Prostate gland (tissue), 2 donors: ENCODE measurements around the gene EDC4. TPM values are rescaled to one million over a fixed set of nuclear protein-coding genes. Genes with fewer than 3 reads are reported as not detected.

Experiments
- DNase-seq: peaks from one replicate; pipeline ENCODE4 v3.0.0-alpha.2; 2019; ENCODE audit warnings: low spot score
- H3K27ac ChIP-seq, 2 donors: fragments of 200-600 bp; sonication (generic); 2 replicates each; pipeline ENCODE4 v1.5.1; 2017 to 2019
- H3K27me3 ChIP-seq: fragments of 200-600 bp; sonication (generic); replicated peaks from 2 replicates; pipeline ENCODE4 v1.5.1; 2019; ENCODE audit not compliant: insufficient read depth
- H3K36me3 ChIP-seq, 2 donors: fragments of 200-600 bp; sonication (generic); 1 replicate in 1 of 2; 2 replicates in 1 of 2; pipeline versions ENCODE4 v1.5.1 to v1.8.1; 2017 to 2019
- H3K4me1 ChIP-seq: fragments of 200-600 bp; sonication (generic); replicated peaks from 2 replicates; pipeline ENCODE4 v1.5.1; 2019
- H3K4me3 ChIP-seq, 2 donors: fragments of 200-600 bp; sonication (generic); 2 replicates each; pipeline ENCODE4 v1.5.1; 2017 to 2019
- H3K9me3 ChIP-seq: fragments of 200-600 bp; sonication (generic); 2 replicates; pipeline ENCODE4 v1.5.1; 2017
- POLR2A ChIP-seq: fragments of 450-650 bp; IDR thresholded peaks from one replicate; pipeline ENCODE4 v1.6.1; 2016; ENCODE audit warnings: antibody characterized with exemption, mild to moderate bottlenecking
- POLR2AphosphoS5 ChIP-seq: sonication (generic); formaldehyde crosslinking; IDR thresholded peaks from one replicate; pipeline ENCODE4 v1.6.1; 2017; ENCODE audit warnings: antibody characterized with exemption
- WGBS: methylation state at CpG from one replicate; pipeline ENCODE4 v1.1.5; 2018; 5-methylcytosine and 5-hydroxymethylcytosine counted together
- intact Hi-C: fragments of 100-400 bp; cut with DNase I; formaldehyde crosslinking; loops from one replicate; pipeline ENCODE4 v1.14.2; 2022
- total RNA-seq, 2 donors: library from RNA; depleted of rRNA; stranded (reverse); fragments of >200 nt; gene quantifications; one replicate each; pipeline ENCODE4 v1.1.0, GENCODE V29; 2016
- TF ChIP-seq, protein P1 (sequence below), 4 experiments: fragments of 200-600 bp in 2 of 4; fragments of 450-650 bp in 2 of 4; sonication (generic) in 2 of 4; IDR thresholded peaks; 1 replicate in 3 of 4; 2 replicates in 1 of 4; pipeline ENCODE4 v1.5.1; 2016 to 2019; ENCODE audit warnings: antibody characterized with exemption in 4 of 4, mild to moderate bottlenecking in 2 of 4, moderate library complexity in 2 of 4

Gene EDC4
- total RNA-seq, 2 donors from 2014 or later, result 47.3 to 76.5 TPM

DNA sequence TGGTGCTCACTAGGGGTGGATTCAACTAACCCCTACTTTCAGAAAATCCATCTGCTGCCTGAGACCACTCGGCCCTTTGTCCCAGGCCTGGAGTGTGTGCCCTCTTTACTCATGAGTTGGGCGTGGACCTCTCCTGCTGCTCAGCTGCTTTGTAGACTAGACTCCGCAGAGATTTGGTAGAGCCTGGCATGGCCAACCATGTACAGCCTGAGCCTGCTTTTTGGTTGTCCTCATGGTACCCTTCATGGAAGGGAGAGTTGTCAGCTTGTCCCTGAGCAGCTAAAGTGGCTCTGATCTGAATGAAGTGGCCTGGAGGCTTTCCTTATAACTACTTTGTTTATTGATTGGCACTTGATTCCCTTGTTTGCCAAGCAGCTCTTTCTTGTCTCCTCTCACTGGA lies 1.5 kb downstream of the EDC4 start:
- peaks cover 13% of the 10 kb centered on the region for H3K4me1 ChIP-seq
- no peak for DNase-seq
- no peaks in the 10 kb centered on the region for H3K27me3 ChIP-seq
- no peak for TF ChIP-seq POLR2A
- TF ChIP-seq POLR2AphosphoS5, result no peak
- TF ChIP-seq, protein P1, sequence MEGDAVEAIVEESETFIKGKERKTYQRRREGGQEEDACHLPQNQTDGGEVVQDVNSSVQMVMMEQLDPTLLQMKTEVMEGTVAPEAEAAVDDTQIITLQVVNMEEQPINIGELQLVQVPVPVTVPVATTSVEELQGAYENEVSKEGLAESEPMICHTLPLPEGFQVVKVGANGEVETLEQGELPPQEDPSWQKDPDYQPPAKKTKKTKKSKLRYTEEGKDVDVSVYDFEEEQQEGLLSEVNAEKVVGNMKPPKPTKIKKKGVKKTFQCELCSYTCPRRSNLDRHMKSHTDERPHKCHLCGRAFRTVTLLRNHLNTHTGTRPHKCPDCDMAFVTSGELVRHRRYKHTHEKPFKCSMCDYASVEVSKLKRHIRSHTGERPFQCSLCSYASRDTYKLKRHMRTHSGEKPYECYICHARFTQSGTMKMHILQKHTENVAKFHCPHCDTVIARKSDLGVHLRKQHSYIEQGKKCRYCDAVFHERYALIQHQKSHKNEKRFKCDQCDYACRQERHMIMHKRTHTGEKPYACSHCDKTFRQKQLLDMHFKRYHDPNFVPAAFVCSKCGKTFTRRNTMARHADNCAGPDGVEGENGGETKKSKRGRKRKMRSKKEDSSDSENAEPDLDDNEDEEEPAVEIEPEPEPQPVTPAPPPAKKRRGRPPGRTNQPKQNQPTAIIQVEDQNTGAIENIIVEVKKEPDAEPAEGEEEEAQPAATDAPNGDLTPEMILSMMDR (IDR thresholded peaks at IDR 0.05), result no peak
- intact Hi-C loops, result no loop called here
- no peak overlapping the region for H3K27ac ChIP-seq
- peaks cover 8 to 19% of the 10 kb centered on the region in 2 donors for H3K36me3 ChIP-seq
- H3K4me3 ChIP-seq, result peak overlapping the region in 1 of 2 donors; percentile 90
- 53% methylated on average over 3 of the region's 3 CpGs for WGBS
- H3K9me3 ChIP-seq, result no peaks in the 10 kb centered on the region

DNA sequence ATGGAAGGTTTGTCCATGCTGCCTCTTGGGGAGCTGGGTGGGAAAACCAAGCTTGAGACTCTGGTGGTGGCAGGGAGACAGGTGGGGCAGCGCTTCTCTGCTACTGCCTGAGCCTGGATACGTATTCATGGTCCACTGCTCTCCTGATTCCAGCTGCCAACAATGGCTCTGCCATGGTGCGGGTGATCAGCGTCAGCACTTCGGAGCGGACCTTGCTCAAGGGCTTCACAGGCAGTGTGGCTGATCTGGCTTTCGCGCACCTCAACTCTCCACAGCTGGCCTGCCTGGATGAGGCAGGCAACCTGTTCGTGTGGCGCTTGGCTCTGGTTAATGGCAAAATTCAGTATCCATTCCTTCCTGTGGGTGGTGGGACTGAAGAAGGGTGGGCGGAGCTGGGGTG lies 4.2 kb downstream of the EDC4 start:
- no peak overlapping the region for H3K27ac ChIP-seq
- WGBS, result 94% methylated on average over 11 of the region's 11 CpGs
- H3K4me3 ChIP-seq, result no peak overlapping the region
- intact Hi-C loops, result no loop called here
- peaks cover 34 to 39% of the 10 kb centered on the region in 2 donors for H3K36me3 ChIP-seq
- H3K9me3 ChIP-seq, result no peaks in the 10 kb centered on the region
- H3K27me3 ChIP-seq, result no peaks in the 10 kb centered on the region
- DNase-seq, result no peak
- H3K4me1 ChIP-seq, result peaks cover 13% of the 10 kb centered on the region
- TF ChIP-seq POLR2AphosphoS5, result no peak
- TF ChIP-seq, protein P1 (IDR thresholded peaks at IDR 0.05), result no peak
- TF ChIP-seq POLR2A, result no peak

DNA sequence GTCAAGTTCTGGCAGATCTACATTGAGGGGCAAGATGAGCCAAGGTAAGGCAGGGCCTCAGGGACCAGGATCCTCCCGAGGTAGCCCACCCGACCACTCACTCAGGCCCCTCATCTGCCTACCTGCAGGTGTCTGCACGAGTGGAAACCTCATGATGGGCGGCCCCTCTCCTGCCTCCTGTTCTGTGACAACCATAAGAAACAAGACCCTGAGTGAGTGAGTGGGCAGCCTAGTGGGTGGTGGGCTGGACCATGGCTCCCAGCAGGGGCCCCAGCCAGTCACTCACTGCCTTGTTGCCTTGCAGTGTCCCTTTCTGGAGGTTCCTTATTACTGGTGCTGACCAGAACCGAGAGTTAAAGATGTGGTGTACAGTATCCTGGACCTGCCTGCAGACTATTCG lies 5.4 kb downstream of the EDC4 start:
- no peaks in the 10 kb centered on the region for H3K9me3 ChIP-seq
- no peak overlapping the region for H3K4me3 ChIP-seq
- TF ChIP-seq, protein P1 (IDR thresholded peaks at IDR 0.05), result no peak
- no peak for TF ChIP-seq POLR2A
- no peak for TF ChIP-seq POLR2AphosphoS5
- H3K27me3 ChIP-seq, result no peaks in the 10 kb centered on the region
- WGBS, result 93% methylated on average over 6 of the region's 6 CpGs
- DNase-seq, result no peak
- no peak overlapping the region for H3K27ac ChIP-seq
- H3K4me1 ChIP-seq, result peaks cover 13% of the 10 kb centered on the region
- H3K36me3 ChIP-seq, result peaks cover 39 to 41% of the 10 kb centered on the region in 2 donors
- intact Hi-C loops, result no loop called here

DNA sequence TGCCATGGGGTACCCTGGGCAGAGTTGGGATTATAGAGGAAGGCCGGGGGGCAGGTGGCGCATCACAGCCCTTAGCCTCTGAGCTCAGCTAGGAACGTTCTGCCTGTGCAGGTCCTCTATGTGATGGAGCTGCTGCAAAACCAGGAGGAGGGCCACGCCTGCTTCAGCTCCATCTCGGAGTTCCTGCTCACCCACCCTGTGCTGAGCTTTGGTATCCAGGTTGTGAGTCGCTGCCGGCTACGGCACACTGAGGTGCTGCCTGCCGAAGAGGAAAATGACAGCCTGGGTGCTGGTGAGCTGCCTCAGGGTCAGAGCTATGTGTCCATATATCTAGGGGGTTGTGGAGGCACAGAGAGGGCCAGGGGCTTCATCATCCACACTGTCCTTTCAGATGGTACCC lies 6.0 kb downstream of the EDC4 start:
- H3K4me3 ChIP-seq, result no peak overlapping the region
- no peak for DNase-seq
- TF ChIP-seq POLR2A (no peak), POLR2AphosphoS5 (no peak)
- TF ChIP-seq, protein P1 (IDR thresholded peaks at IDR 0.05), result no peak
- no peaks in the 10 kb centered on the region for H3K27me3 ChIP-seq
- peaks cover 39 to 41% of the 10 kb centered on the region in 2 donors for H3K36me3 ChIP-seq
- peaks cover 13% of the 10 kb centered on the region for H3K4me1 ChIP-seq
- H3K27ac ChIP-seq, result no peak overlapping the region
- WGBS, result 94% methylated on average over 9 of the region's 9 CpGs
- intact Hi-C loops, result no loop called here
- no peaks in the 10 kb centered on the region for H3K9me3 ChIP-seq

DNA sequence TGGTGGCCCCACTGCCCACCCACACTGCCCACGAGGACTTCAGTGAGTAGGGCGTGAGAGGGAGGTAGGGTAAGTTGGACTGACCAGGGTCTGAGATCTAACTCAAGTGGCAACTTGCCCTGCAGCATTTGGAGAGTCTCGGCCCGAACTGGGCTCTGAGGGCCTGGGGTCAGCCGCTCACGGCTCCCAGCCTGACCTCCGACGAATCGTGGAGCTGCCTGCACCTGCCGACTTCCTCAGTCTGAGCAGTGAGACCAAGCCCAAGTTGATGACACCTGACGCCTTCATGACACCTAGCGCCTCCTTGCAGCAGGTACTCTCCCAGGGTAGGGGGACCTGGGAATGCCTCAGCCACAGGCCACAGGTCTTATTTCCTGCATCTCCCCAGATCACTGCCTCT lies 6.6 kb downstream of the EDC4 start:
- no peak for DNase-seq
- no peaks in the 10 kb centered on the region for H3K9me3 ChIP-seq
- intact Hi-C loops, result no loop called here
- TF ChIP-seq, protein P1 (IDR thresholded peaks at IDR 0.05), result no peak
- TF ChIP-seq POLR2AphosphoS5, result no peak
- no peak for TF ChIP-seq POLR2A
- no peak overlapping the region for H3K27ac ChIP-seq
- H3K27me3 ChIP-seq, result no peaks in the 10 kb centered on the region
- peaks cover 39 to 41% of the 10 kb centered on the region in 2 donors for H3K36me3 ChIP-seq
- 90% methylated on average over 12 of the region's 12 CpGs for WGBS
- H3K4me3 ChIP-seq, result no peak overlapping the region
- peaks cover 13% of the 10 kb centered on the region for H3K4me1 ChIP-seq
